Transverse colon (tissue), 4 donors: ENCODE measurements around the gene CNNM2. TPM values are rescaled to one million over a fixed set of nuclear protein-coding genes. Genes with fewer than 3 reads are reported as not detected.

ENCODE experiments used
- DNase-seq: peaks from one replicate; pipeline ENCODE4 v3.0.0-alpha.2; 2019
- H3K27ac ChIP-seq, 4 donors: fragments of 200-600 bp; sonication (generic); 2 replicates each; pipeline ENCODE4 v1.5.1; 2016 to 2018; ENCODE audit warnings: inconsistent platforms in 4 of 4
- H3K27me3 ChIP-seq: fragments of 200-600 bp; sonication (generic); 2 replicates; pipeline ENCODE4 v1.5.1; 2017; ENCODE audit warnings: inconsistent platforms
- H3K36me3 ChIP-seq, 4 donors: fragments of 200-600 bp; sonication (generic); 2 replicates each; pipeline ENCODE4 v1.5.1; 2017 to 2019; ENCODE audit warnings: inconsistent platforms in 4 of 4
- H3K4me1 ChIP-seq, 4 donors: fragments of 200-600 bp; sonication (generic); 2 replicates each; pipeline ENCODE4 v1.5.1; 2017 to 2020; ENCODE audit warnings: inconsistent platforms in 4 of 4
- H3K4me3 ChIP-seq, 4 donors: fragments of 200-600 bp; sonication (generic); 1 replicate in 1 of 4; 2 replicates in 3 of 4; pipeline versions ENCODE4 v1.5.1 to v1.6.1; 2017 to 2019; ENCODE audit warnings: inconsistent platforms in 4 of 4
- H3K9me3 ChIP-seq, 2 donors: fragments of 200-600 bp; sonication (generic); 2 replicates each; pipeline ENCODE4 v1.5.1; 2017 to 2019; ENCODE audit warnings: inconsistent platforms in 2 of 2
- EP300 ChIP-seq: sonication (generic); formaldehyde crosslinking; IDR thresholded peaks from one replicate; pipeline ENCODE4 v1.6.1; 2017; ENCODE audit warnings: antibody characterized with exemption, low read depth
- POLR2A ChIP-seq: fragments of 450-650 bp; IDR thresholded peaks from one replicate; pipeline ENCODE4 v1.6.1; 2016; ENCODE audit warnings: antibody characterized with exemption, mild to moderate bottlenecking, moderate library complexity
- POLR2AphosphoS5 ChIP-seq, 3 donors: sonication (generic); formaldehyde crosslinking; IDR thresholded peaks; one replicate each; pipeline ENCODE4 v1.6.1; 2016; ENCODE audit warnings: antibody characterized with exemption in 3 of 3
- WGBS, 2 donors: methylation state at CpG; one replicate each; pipeline ENCODE4 v1.1.5; 2018; ENCODE audit warnings: low coverage in 1 of 2; 5-methylcytosine and 5-hydroxymethylcytosine counted together
- in situ Hi-C, 4 donors: fragments of 200-750 bp; cut with MboI; loops; one replicate each; pipeline versions ENCODE4 v1.15.0 to v1.15.1; 2017; ENCODE audit warnings: low sequenced_read_pairs in 3 of 4, low pct_ligation_motif_present in 1 of 4, low pct_unique_long_range_greater_than_20kb in 1 of 4
- intact Hi-C: fragments of 100-400 bp; cut with DNase I; formaldehyde crosslinking; loops from one replicate; pipeline ENCODE4 v1.15.1; 2023; ENCODE audit warnings: low total_unique reads
- total RNA-seq, 4 donors: library from RNA; depleted of rRNA; stranded (reverse); fragments of >200 nt; gene quantifications; one replicate each; pipeline ENCODE4 v1.1.0, GENCODE V29; 2016
- TF ChIP-seq, protein P1 (sequence below), 5 experiments: fragments of 200-600 bp in 3 of 5; fragments of 450-650 bp in 2 of 5; sonication (generic) in 3 of 5; IDR thresholded peaks; 1 replicate in 2 of 5; 2 replicates in 3 of 5; pipeline ENCODE4 v1.5.1; 2016 to 2017; ENCODE audit warnings: antibody characterized with exemption in 5 of 5, inconsistent platforms in 3 of 5, mild to moderate bottlenecking in 2 of 5, moderate library complexity in 1 of 5

CNNM2 gene
- total RNA-seq, 4 donors from 2014 or later: 48.0 to 144 (median 100) TPM

DNA sequence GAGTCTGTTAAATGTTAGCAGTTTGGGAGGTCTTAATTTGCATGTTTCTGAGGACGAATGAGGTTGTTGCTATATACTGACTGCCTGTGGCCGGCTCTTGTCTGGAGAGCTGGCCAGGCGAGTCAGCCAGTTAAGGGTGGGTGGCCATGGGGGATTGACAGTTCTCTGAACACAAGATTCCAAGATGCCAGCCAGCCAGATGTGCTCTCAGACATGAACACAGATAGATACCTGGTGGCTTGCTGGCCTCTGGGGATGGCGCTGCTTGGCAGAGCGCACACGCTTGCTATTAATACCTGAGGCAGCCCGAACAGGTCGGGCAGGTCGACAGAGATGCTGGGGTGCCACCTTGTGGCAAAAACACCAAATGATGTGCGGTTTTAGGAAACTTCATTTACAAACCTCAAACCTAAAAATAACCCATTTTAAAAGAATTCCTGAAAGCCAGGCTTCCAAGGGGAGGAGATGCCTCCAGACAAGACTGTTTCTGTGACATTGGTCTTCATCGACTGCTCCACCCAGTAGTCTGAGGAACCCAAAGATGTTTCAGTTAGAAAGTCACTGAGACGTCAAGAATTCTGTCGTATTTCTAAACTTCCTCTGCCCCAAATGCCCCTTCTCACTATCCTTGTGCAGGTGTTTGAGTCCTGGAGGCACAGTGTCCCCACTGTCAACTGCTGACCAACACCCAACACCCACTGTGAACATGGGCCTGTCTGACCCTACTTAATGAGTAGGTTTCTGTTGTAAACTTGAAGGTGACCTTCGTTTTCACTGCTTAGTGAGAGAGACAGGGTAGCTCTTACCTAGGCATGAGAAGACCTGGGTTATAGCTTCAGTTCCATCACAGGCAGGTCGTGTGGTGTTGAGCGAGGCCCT lies 151.6 kb downstream of the CNNM2 start:
- Histone ChIP-seq H3K36me3 (peaks cover 0 to 5% (median 0%) of the 10 kb centered on the region in 4 donors), H3K9me3 (no peaks in the 10 kb centered on the region), H3K4me3 (no peak overlapping the region), H3K27ac (no peak overlapping the region), H3K4me1 (no peaks in the 10 kb centered on the region), H3K27me3 (no peaks in the 10 kb centered on the region)
- intact Hi-C loops: no loop called here
- DNase-seq: peak; percentile 75
- in situ Hi-C loops: loop anchor here (5.0 to 25.0 kb wide), 6 partner anchors 135 to 332 kb away; partner anchors contain the start of genes CNNM2 (in 2 of the 4), CYP17A1 (in 2 of the 4) and WBP1L (in 2 of the 4)
- TF ChIP-seq, protein P1, sequence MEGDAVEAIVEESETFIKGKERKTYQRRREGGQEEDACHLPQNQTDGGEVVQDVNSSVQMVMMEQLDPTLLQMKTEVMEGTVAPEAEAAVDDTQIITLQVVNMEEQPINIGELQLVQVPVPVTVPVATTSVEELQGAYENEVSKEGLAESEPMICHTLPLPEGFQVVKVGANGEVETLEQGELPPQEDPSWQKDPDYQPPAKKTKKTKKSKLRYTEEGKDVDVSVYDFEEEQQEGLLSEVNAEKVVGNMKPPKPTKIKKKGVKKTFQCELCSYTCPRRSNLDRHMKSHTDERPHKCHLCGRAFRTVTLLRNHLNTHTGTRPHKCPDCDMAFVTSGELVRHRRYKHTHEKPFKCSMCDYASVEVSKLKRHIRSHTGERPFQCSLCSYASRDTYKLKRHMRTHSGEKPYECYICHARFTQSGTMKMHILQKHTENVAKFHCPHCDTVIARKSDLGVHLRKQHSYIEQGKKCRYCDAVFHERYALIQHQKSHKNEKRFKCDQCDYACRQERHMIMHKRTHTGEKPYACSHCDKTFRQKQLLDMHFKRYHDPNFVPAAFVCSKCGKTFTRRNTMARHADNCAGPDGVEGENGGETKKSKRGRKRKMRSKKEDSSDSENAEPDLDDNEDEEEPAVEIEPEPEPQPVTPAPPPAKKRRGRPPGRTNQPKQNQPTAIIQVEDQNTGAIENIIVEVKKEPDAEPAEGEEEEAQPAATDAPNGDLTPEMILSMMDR (IDR thresholded peaks at IDR 0.05): peak; percentile 61 to 75 (median 63)
- TF ChIP-seq POLR2A: no peak
- 42 to 92% methylated on average over 2 to 16 of the region's 16 CpGs for WGBS, 2 donors

DNA sequence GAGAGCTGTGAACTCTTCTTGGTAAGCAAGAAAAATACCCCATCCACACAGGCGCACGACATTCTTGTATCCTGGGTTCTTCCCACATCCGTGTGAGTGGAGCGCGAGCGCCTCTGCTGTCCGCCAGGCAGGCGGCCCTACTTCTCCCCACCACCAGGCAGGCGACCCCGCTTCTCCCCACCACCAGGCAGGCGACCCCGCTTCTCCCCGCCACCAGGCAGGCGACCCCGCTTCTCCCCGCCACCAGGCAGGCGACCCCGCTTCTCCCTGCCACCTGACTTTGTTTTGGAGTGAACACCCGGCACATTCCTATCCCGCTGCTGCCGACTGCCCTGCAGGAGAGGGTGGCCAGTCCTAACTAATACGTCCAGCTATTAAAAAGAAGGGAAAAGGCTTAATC lies 154.2 kb downstream of the CNNM2 start:
- Histone ChIP-seq H3K4me1 (no peaks in the 10 kb centered on the region), H3K27ac (no peak overlapping the region), H3K27me3 (no peaks in the 10 kb centered on the region), H3K9me3 (no peaks in the 10 kb centered on the region), H3K4me3 (no peak overlapping the region), H3K36me3 (peaks cover 0 to 10% (median 0%) of the 10 kb centered on the region in 4 donors)
- TF ChIP-seq POLR2AphosphoS5 (IDR thresholded peaks at IDR 0.05) (no peak), EP300 (no peak), POLR2A (no peak)
- TF ChIP-seq, protein P1 (IDR thresholded peaks at IDR 0.05): no peak
- intact Hi-C loops (no loop called here), in situ Hi-C loops (loop anchor here in 2 of 4 donors (25.0 kb wide), 1 partner anchor 335 kb away; the partner anchor contains the start of gene WBP1L (in 2 of the 2))
- DNase-seq: no peak
- WGBS, 2 donors: 96 to 100% methylated on average over 2 to 22 of the region's 22 CpGs

DNA sequence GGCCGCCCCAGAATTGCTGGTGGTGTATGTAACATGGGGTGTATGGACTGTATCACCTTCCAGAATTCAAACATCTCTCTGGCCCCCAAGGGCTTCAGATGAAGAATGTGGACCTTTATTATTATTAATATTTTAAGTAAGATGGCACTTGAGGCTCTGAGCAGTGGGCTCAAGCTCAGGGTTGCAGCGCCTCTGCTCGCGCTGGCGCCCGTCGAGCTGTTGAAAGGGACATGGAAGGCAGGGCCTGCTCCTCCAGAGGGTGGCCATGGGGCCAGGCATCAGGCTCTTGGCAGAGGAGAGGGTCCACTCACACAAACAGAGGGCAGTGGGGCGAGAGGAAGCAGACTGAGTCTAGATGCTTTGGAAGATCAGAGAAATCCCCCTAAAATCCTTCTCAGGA lies 154.8 kb downstream of the CNNM2 start:
- TF ChIP-seq, protein P1 (IDR thresholded peaks at IDR 0.05): no peak
- TF ChIP-seq POLR2AphosphoS5 (IDR thresholded peaks at IDR 0.05) (no peak), EP300 (no peak), POLR2A (no peak)
- no peak for DNase-seq
- Histone ChIP-seq H3K36me3 (peaks cover 0 to 10% (median 0%) of the 10 kb centered on the region in 4 donors), H3K4me1 (no peaks in the 10 kb centered on the region), H3K9me3 (no peaks in the 10 kb centered on the region), H3K4me3 (no peak overlapping the region), H3K27me3 (no peaks in the 10 kb centered on the region), H3K27ac (no peak overlapping the region)
- in situ Hi-C loops: loop anchor here in 2 of 4 donors (25.0 kb wide), 1 partner anchor 336 kb away; the partner anchor contains the start of gene WBP1L (in 2 of the 2)
- intact Hi-C loops: no loop called here
- WGBS, 2 donors: 99% methylated on average over 8 of the region's 8 CpGs; no CpG with 5 or more reads in 1 of the 2 donors

DNA sequence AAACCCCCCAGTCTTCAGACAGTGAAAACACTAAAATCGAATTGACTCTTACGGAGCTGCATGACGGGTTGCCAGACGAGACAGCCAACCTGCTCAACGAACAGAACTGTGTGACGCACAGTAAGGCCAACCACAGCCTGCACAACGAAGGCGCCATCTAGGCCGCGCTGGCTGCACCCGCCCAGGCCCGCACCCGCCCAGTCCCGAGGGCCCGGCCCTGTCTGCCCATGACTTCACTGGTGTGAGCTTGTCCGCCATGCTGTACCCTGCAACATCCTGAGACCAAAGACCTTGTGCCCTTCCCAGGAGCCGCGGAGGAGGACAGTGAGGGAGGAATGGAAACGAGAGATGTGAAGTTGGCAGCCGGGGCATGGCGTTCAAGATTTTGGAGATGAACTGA lies 158.9 kb downstream of the CNNM2 start:
- no peak for DNase-seq
- WGBS, 2 donors: 95 to 100% methylated on average over 2 to 21 of the region's 21 CpGs
- H3K9me3 ChIP-seq: no peaks in the 10 kb centered on the region
- no peak overlapping the region for H3K27ac ChIP-seq
- no peaks in the 10 kb centered on the region for H3K27me3 ChIP-seq
- intact Hi-C loops (no loop called here), in situ Hi-C loops (loop anchor here in 1 of 4 donors (25.0 kb wide), 1 partner anchor 160 kb away; the partner anchor contains the start of gene RPEL1)
- H3K4me1 ChIP-seq: no peaks in the 10 kb centered on the region
- peaks cover 0 to 5% (median 0%) of the 10 kb centered on the region in 4 donors for H3K36me3 ChIP-seq
- H3K4me3 ChIP-seq: no peak overlapping the region
- TF ChIP-seq POLR2A: no peak
- TF ChIP-seq, protein P1 (IDR thresholded peaks at IDR 0.05): no peak
- TF ChIP-seq POLR2AphosphoS5 (IDR thresholded peaks at IDR 0.05): no peak
- no peak for TF ChIP-seq EP300
